ENCODE data around the gene PAK4. TPM values are rescaled to one million over a fixed set of nuclear protein-coding genes. Genes with fewer than 3 reads are reported as not detected.
A peak's percentile ranks its signal among the peaks of the same experiment; 100 is the strongest.

The PAK4 gene
- total and polyA plus RNA-seq, 12 donors, result 7.2 to 61.0 (median 23.8) TPM

DNA sequence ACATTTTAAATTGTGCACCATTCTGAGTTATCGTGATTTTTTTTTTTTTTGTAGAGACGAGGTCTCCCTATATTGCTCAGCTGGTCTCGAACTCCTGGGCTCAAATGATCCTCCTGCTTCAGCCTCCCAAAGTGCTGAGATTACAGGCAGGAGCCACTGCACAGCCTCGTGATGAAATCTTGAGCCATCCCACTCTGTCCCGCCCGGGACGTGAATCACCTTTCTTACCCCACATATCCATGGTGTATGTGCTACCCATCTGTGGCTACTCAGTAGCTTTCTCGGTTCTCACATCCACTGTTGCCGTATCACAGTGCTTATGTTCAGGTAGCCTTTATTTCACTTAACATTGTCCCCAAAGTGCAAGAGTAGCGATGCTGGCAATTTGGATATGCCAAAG lies 26.5 kb downstream of the PAK4 start:
- H3K4me1 ChIP-seq (replicated peaks in 1 of 2), result peaks cover 17 to 38% of the 10 kb centered on the region in 2 donors
- H3K27me3 ChIP-seq, result no peaks in the 10 kb centered on the region
- WGBS, 4 donors, result 91 to 95% (median 94%) methylated on average over 10 of the region's 10 CpGs
- TF ChIP-seq, protein P1, sequence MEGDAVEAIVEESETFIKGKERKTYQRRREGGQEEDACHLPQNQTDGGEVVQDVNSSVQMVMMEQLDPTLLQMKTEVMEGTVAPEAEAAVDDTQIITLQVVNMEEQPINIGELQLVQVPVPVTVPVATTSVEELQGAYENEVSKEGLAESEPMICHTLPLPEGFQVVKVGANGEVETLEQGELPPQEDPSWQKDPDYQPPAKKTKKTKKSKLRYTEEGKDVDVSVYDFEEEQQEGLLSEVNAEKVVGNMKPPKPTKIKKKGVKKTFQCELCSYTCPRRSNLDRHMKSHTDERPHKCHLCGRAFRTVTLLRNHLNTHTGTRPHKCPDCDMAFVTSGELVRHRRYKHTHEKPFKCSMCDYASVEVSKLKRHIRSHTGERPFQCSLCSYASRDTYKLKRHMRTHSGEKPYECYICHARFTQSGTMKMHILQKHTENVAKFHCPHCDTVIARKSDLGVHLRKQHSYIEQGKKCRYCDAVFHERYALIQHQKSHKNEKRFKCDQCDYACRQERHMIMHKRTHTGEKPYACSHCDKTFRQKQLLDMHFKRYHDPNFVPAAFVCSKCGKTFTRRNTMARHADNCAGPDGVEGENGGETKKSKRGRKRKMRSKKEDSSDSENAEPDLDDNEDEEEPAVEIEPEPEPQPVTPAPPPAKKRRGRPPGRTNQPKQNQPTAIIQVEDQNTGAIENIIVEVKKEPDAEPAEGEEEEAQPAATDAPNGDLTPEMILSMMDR (IDR thresholded peaks at IDR 0.05), result no peak
- TF ChIP-seq POLR2A (IDR thresholded peaks at IDR 0.05), result no peak
- no peak overlapping the region for H3K4me3 ChIP-seq
- H3K36me3 ChIP-seq (replicated peaks in 1 of 2), result no peaks in the 10 kb centered on the region
- no peak for DNase-seq
- intact Hi-C loops (cut with DNase I), result no loop called here
- H3K27ac ChIP-seq, result no peak overlapping the region
- H3K9me3 ChIP-seq (replicated peaks in 1 of 3), result no peaks in the 10 kb centered on the region

DNA sequence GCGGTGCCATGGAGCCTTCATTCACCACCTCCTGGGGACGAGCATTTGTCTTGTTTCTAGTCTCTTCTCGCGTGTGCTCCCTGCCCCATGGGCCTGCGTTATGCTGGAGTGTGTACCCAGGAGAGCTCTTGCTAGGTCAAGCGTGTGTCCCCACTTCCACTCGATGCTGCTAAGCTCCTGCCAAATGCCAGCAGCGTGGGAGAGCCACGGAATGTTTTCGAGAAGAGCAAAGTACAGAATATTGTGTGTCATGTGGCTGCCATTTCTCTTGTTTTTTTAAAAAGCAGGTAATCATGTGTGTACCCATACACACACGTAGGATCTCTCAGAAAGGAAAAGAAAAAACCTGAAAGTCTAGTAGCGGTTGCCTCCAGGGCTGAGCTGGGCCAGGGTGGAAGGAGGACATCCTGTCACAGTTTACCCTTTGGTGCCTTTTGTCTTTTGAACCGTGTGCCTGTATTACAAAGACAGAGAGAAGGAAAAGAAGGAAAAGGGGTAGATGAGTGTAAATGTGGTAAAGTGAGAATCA lies 28.6 kb downstream of the PAK4 start:
- intact Hi-C loops (cut with DNase I), result no loop called here
- no peaks in the 10 kb centered on the region for H3K36me3 ChIP-seq (replicated peaks in 1 of 2)
- TF ChIP-seq, protein P1 (IDR thresholded peaks at IDR 0.05), result no peak
- TF ChIP-seq POLR2A (IDR thresholded peaks at IDR 0.05), result no peak
- no peaks in the 10 kb centered on the region for H3K27me3 ChIP-seq
- 78 to 88% (median 84%) methylated on average over 13 of the region's 13 CpGs for WGBS, 4 donors
- H3K4me3 ChIP-seq, result no peak overlapping the region
- DNase-seq, result no peak
- H3K27ac ChIP-seq, result no peak overlapping the region
- no peaks in the 10 kb centered on the region for H3K9me3 ChIP-seq (replicated peaks in 1 of 3)
- H3K4me1 ChIP-seq (replicated peaks in 1 of 2), result peaks cover 17 to 45% of the 10 kb centered on the region in 2 donors

DNA sequence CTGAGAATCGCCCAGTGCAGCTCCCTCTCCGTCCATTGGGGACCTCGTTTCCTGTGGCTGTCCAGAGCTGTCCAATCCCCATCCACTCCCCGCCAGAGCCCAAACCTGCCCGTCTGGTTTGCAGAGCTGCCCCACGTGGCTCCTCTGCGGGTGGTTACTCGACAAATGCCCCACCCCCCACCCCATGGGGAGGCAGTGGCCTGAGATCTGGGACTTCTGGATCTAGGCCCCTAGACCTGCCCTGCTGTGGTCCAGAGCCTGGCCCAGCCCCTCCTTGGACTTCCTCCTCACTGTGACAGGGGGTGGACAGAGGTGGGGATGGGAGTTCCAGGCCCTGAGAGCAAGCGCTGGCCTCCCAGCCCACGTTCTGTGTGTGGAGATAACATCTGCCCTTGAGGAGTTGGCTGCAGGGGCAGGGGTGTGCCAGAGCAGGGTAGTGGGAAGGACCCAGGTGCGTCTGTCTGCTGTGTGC lies 29.1 kb downstream of the PAK4 start:
- intact Hi-C loops (cut with DNase I), result no loop called here
- H3K4me1 ChIP-seq (replicated peaks in 1 of 2), result peaks cover 19 to 47% of the 10 kb centered on the region in 2 donors
- 52 to 73% (median 65%) methylated on average over 4 to 11 of the region's 11 CpGs for WGBS, 4 donors

DNA sequence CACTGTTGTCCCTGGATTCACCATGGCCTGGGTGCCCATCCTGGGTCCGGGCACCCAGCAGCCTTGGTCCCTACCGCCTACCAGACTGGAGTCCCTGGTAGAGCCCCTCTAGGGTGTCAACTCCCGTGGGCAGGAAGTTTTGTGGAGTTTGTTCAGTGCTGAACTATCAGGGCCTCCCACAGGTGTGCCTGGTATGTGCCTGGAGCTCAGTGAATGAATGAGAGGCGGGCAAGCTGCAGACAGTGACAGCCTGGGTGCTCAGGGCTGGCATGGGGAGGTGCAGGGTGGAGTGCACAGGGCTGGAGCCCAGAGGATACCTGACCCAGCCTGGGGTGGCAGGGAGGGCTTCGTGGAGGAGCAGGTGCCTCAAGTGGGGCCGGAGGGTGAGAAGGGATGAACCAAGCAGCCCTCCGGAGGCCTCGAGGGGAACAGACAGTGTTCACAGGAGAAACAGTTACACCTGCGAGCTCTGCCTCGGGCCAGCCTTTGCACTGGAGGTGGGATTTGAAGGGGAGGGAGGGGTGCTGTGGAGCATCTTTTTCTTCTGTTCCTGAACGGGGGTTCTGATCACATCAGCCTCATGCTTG lies 29.6 kb downstream of the PAK4 start:
- H3K36me3 ChIP-seq (replicated peaks in 1 of 2), result no peaks in the 10 kb centered on the region
- peak in 1 of 7 donors; percentile 11 for DNase-seq
- H3K9me3 ChIP-seq (replicated peaks in 1 of 3), result no peaks in the 10 kb centered on the region
- no peak overlapping the region for H3K27ac ChIP-seq
- H3K27me3 ChIP-seq, result no peaks in the 10 kb centered on the region
- intact Hi-C loops (cut with DNase I), result no loop called here
- 68 to 90% (median 84%) methylated on average over 11 of the region's 11 CpGs for WGBS, 4 donors
- peaks cover 20 to 52% of the 10 kb centered on the region in 2 donors for H3K4me1 ChIP-seq (replicated peaks in 1 of 2)
- no peak overlapping the region for H3K4me3 ChIP-seq
- TF ChIP-seq, protein P1 (IDR thresholded peaks at IDR 0.05), result no peak
- no peak for TF ChIP-seq POLR2A (IDR thresholded peaks at IDR 0.05)

More for the DNA sequence above, 29.1 kb downstream of the PAK4 start:
- Histone ChIP-seq H3K36me3 (replicated peaks in 1 of 2) (no peaks in the 10 kb centered on the region), H3K27ac (no peak overlapping the region), H3K9me3 (replicated peaks in 1 of 3) (no peaks in the 10 kb centered on the region), H3K4me3 (no peak overlapping the region), H3K27me3 (no peaks in the 10 kb centered on the region)
- peak in 1 of 7 donors; percentile 22 for DNase-seq
- no peak for TF ChIP-seq POLR2A (IDR thresholded peaks at IDR 0.05)
- TF ChIP-seq, protein P1 (IDR thresholded peaks at IDR 0.05), result no peak
